Body of pancreas (tissue), 4 donors: Measurements from ENCODE around the gene MAP1S.

Source experiments
- POLR2A ChIP-seq, 3 donors: fragments of 450-650 bp; IDR thresholded peaks; one replicate each; pipeline ENCODE4 v1.6.1; 2016; ENCODE audit warnings: antibody characterized with exemption in 3 of 3, mild to moderate bottlenecking in 2 of 3
- TF ChIP-seq, protein P1 (sequence below), 7 experiments: fragments of 450-650 bp in 4 of 7; fragments of 200-600 bp in 3 of 7; sonication (generic) in 3 of 7; IDR thresholded peaks; one replicate each; pipeline ENCODE4 v1.5.1; 2016 to 2019; ENCODE audit warnings: antibody characterized with exemption in 7 of 7

DNA sequence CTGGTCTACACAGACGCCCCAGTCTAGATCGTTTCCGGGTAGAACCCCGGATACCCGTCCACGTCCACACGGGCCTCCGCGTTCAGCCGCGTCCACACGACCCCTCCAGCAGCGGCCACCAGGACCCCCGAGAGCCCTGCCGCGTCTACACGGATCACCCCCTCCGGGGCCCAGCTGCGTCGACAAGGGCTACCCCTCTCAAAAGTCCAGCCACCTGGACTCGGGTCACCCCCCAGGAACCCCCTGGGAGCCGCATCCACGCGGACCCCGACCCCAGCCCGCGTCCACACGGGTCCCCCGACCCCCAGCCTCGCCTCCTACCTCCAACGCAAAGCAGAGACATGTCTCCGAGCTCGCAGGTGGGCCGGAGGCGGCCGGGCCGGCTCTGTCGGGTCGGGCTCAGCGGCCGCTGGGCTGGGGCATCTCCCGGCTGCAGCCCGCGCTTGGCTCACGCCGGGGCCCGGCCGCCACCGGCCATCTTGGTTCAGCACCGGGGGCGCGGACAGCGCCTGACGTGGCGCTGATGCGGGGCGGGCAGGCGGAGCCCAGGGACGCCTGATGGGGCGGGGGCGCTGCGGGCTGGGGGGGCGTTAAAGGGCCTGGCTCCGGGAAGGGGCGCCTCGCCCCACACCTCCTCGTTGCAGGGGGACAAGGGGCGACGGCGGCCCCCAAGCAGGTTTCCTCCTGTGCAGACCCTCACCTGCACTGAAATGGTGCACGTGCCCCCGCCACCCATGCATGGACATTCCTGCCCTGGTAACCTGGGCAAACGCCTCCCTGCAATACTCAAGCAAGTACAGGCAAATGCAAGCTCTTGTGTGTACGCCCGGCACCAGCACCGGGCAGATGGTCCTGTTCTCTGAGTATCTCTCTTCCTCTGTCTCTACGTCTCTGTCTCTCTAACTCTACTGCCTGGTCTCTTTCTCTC is 31.2 kb upstream of the MAP1S start, which contains the start of gene UNC13A:
- TF ChIP-seq, protein P1, sequence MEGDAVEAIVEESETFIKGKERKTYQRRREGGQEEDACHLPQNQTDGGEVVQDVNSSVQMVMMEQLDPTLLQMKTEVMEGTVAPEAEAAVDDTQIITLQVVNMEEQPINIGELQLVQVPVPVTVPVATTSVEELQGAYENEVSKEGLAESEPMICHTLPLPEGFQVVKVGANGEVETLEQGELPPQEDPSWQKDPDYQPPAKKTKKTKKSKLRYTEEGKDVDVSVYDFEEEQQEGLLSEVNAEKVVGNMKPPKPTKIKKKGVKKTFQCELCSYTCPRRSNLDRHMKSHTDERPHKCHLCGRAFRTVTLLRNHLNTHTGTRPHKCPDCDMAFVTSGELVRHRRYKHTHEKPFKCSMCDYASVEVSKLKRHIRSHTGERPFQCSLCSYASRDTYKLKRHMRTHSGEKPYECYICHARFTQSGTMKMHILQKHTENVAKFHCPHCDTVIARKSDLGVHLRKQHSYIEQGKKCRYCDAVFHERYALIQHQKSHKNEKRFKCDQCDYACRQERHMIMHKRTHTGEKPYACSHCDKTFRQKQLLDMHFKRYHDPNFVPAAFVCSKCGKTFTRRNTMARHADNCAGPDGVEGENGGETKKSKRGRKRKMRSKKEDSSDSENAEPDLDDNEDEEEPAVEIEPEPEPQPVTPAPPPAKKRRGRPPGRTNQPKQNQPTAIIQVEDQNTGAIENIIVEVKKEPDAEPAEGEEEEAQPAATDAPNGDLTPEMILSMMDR (IDR thresholded peaks at IDR 0.05) = no peak
- TF ChIP-seq POLR2A (IDR thresholded peaks at IDR 0.05) = peak in 1 of 3 donors; percentile 10
